SIG-M5 (cell line): Measurements from ENCODE around the gene NDUFA13.

ENCODE experiments used
- DNase-seq: peaks from one replicate; lab custom pipeline; 2025; lab: John Stamatoyannopoulos, UW

NDUFA13 gene

GRCh38 chr19:19548915-19549759 lies 33.1 kb downstream of the NDUFA13 start:
- no peak for DNase-seq

- DNase-seq, result no peak
Measured at GRCh38 chr19:19549804-19550464, 33.9 kb downstream of the NDUFA13 start.

GRCh38 chr19:19550485-19550929 lies 34.5 kb downstream of the NDUFA13 start:
- DNase-seq, result no peak

GRCh38 chr19:19550972-19551852 lies 35.2 kb downstream of the NDUFA13 start:
- DNase-seq, result no peak

GRCh38 chr19:19551853-19552192 lies 35.8 kb downstream of the NDUFA13 start:
- DNase-seq, result no peak

- DNase-seq, result no peak
Measured at GRCh38 chr19:19552798-19553197, 36.8 kb downstream of the NDUFA13 start.

GRCh38 chr19:19553670-19554069 lies 37.6 kb downstream of the NDUFA13 start:
- no peak for DNase-seq

GRCh38 chr19:19554074-19555023 lies 38.3 kb downstream of the NDUFA13 start:
- DNase-seq, result no peak

- DNase-seq, result no peak
Measured at GRCh38 chr19:19558055-19558454, 42.0 kb downstream of the NDUFA13 start.

- DNase-seq, result no peak
Measured at GRCh38 chr19:19558636-19559035, 42.6 kb downstream of the NDUFA13 start.

GRCh38 chr19:19559931-19560330 lies 43.9 kb downstream of the NDUFA13 start:
- DNase-seq, result no peak

- DNase-seq, result no peak
Measured at GRCh38 chr19:19561946-19562664, 46.1 kb downstream of the NDUFA13 start.

GRCh38 chr19:19562665-19563347 lies 46.8 kb downstream of the NDUFA13 start:
- DNase-seq, result no peak

GRCh38 chr19:19563348-19563848 lies 47.4 kb downstream of the NDUFA13 start:
- no peak for DNase-seq

- no peak for DNase-seq
Measured at GRCh38 chr19:19566306-19566705, 50.3 kb downstream of the NDUFA13 start.

GRCh38 chr19:19567391-19567790 lies 51.4 kb downstream of the NDUFA13 start:
- DNase-seq, result no peak

GRCh38 chr19:19568802-19569756 lies 53.1 kb downstream of the NDUFA13 start:
- no peak for DNase-seq

GRCh38 chr19:19570571-19570970 lies 54.5 kb downstream of the NDUFA13 start:
- no peak for DNase-seq
